ENCODE results near the gene KCTD10. TPM values are rescaled to one million over a fixed set of nuclear protein-coding genes. Genes with fewer than 3 reads are reported as not detected.
"Not testable (repeated sequence)": the region's sequence is repeated elsewhere in the genome, so short reads cannot be mapped to it uniquely, and the experiment has no call there.

The KCTD10 gene
- total and polyA plus RNA-seq, 10 of the 15 experiments (the other 5 are each of a cell fraction or from before 2014, with no cell fraction given) = 5.6 to 52.0 (median 34.2) TPM

DNA sequence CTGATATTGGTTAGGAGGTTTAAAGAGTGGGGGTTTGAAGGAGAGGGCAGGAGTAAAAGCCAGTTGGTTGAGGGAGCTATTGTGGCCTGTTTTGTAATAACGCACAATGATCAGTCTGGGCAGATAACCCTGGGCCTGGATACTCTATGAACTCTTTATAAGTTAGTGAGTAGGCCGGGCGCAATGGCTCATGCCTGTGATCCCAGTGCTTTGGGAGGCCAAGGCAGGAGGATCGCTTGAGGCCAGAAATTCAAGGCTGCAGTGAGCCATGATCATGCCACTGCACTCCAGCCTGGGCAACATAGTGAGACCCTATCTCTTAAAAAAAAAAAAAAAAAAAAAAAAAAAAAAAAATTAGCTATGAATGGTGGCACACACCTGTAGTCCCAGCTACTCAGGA, 71.0 kb downstream of the KCTD10 start:
- ATAC-seq; H3K9me3 ChIP-seq (replicated peaks; ENCODE audit: control insufficient read depth, insufficient read depth, low read length): not testable (repeated sequence)

DNA sequence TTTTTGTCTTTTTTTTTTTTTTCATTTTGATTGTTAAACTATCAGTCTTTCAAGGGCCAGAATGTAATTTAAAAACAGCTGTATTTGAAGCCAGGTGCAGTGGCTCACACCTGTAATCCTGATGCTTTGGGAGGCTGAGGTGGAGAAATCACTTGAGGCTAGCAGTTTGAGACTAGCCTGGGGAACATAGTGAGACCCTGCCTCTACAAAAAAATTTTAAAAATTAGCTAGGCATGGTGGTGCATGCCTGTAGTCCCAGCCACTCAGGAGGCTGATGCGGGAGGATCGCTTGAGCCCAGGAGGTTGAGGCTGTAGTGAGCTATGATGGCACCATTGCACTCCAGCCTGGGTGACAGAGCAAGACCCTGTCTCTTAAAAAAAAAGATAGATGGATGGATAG, 72.3 kb downstream of the KCTD10 start:
- H3K4me3 ChIP-seq; H3K4me2 ChIP-seq (ENCODE audit: control insufficient read depth, insufficient read depth); H3K9me3 ChIP-seq (replicated peaks; ENCODE audit: control insufficient read depth, insufficient read depth, low read length); intact Hi-C loops (cut with micrococcal nuclease; ENCODE audit: unreplicated experiment); in situ Hi-C loops (cut with MboI); DNase-seq (ENCODE audit: low read depth, low spot score); POLR2A ChIA-PET; ATAC-seq; H3K27ac ChIP-seq (ENCODE audit: control insufficient read depth, insufficient read depth); SMC1A ChIA-PET (ENCODE audit: uncharacterized antibody, unreplicated experiment); H3K79me2 ChIP-seq (ENCODE audit: control insufficient read depth, insufficient read depth, low read length); RAD21 ChIA-PET (ENCODE audit: unreplicated experiment); BruUV-seq (replicated peaks); H2AFZ ChIP-seq (ENCODE audit: control insufficient read depth, low read depth, low read length); H4K20me1 ChIP-seq (ENCODE audit: control insufficient read depth, insufficient read depth); FAIRE-seq; H3K27me3 ChIP-seq (replicated peaks in 1 of 2; ENCODE audit: control insufficient read depth in 2 of 2, insufficient read depth in 2 of 2, low read length in 1 of 2); H3K9ac ChIP-seq (ENCODE audit: control insufficient read depth, insufficient read depth, low read length); H3K36me3 ChIP-seq (ENCODE audit: control insufficient read depth in 2 of 2, insufficient read depth in 2 of 2, low read length in 1 of 2); H3K4me1 ChIP-seq (ENCODE audit: control insufficient read depth, insufficient read depth, low read length): not testable (repeated sequence)
- 100% methylated on average over 2 of the region's 2 CpGs for WGBS (ENCODE audit: insufficient coverage, insufficient replicate concordance, low lambda C conversion rate, missing lambda C conversion rate)
- CTCF ChIA-PET = interaction anchor here (4.2 kb wide), 1 partner anchor 11 kb away, joined by 11 read pairs; no protein-coding TSS in a partner anchor

More for the DNA sequence above, 71.0 kb downstream of the KCTD10 start:
- H4K20me1 ChIP-seq (ENCODE audit: control insufficient read depth, insufficient read depth); intact Hi-C loops (cut with micrococcal nuclease; ENCODE audit: unreplicated experiment); in situ Hi-C loops (cut with MboI); H3K27me3 ChIP-seq (replicated peaks in 1 of 2; ENCODE audit: control insufficient read depth in 2 of 2, insufficient read depth in 2 of 2, low read length in 1 of 2); H3K79me2 ChIP-seq (ENCODE audit: control insufficient read depth, insufficient read depth, low read length); DNase-seq (ENCODE audit: low read depth, low spot score); H3K27ac ChIP-seq (ENCODE audit: control insufficient read depth, insufficient read depth); H2AFZ ChIP-seq (ENCODE audit: control insufficient read depth, low read depth, low read length); POLR2A ChIA-PET; FAIRE-seq; H3K36me3 ChIP-seq (ENCODE audit: control insufficient read depth in 2 of 2, insufficient read depth in 2 of 2, low read length in 1 of 2); H3K4me3 ChIP-seq; BruUV-seq (replicated peaks); SMC1A ChIA-PET (ENCODE audit: uncharacterized antibody, unreplicated experiment); H3K4me2 ChIP-seq (ENCODE audit: control insufficient read depth, insufficient read depth); H3K9ac ChIP-seq (ENCODE audit: control insufficient read depth, insufficient read depth, low read length); H3K4me1 ChIP-seq (ENCODE audit: control insufficient read depth, insufficient read depth, low read length); RAD21 ChIA-PET (ENCODE audit: unreplicated experiment): not testable (repeated sequence)
- WGBS (ENCODE audit: insufficient coverage, insufficient replicate concordance, low lambda C conversion rate, missing lambda C conversion rate) = 74% methylated on average over 4 of the region's 4 CpGs
- CTCF ChIA-PET = interaction anchor here (1.6 to 4.2 kb wide), 2 partner anchors 12 to 22 kb away, joined by 5 to 11 read pairs; no protein-coding TSS in a partner anchor

Other genes starting within 250 kb of the KCTD10 start
- gene FOXN4, start 168.0 kb downstream of the KCTD10 start, total RNA-seq (2014; rRNA removed) = not detected in 2 replicates
- gene FOXN4, start 168.0 kb downstream of the KCTD10 start, total RNA-seq (2014; rRNA removed; fragmentation: Illumina TruSeq; extraction: Trizol) = not detected in 2 replicates
- gene FOXN4, start 168.0 kb downstream of the KCTD10 start, total RNA-seq (2021) = not detected in 2 replicates
- gene FOXN4, start 168.0 kb downstream of the KCTD10 start, polyA plus RNA-seq (2011; rRNA removed) = not detected in 2 replicates
- not detected in 2 replicates for gene FOXN4, start 168.0 kb downstream of the KCTD10 start, polyA plus RNA-seq (2014; fragmentation: Illumina TruSeq; extraction: Trizol)
- not detected for gene FOXN4, start 168.0 kb downstream of the KCTD10 start, polyA plus RNA-seq (2014; fragmentation: Nextera tagmentation; extraction: Ambion mirVana)
- gene FOXN4, start 168.0 kb downstream of the KCTD10 start, polyA plus RNA-seq (2014; rRNA removed) = not detected in 2 replicates
- gene FOXN4, start 168.0 kb downstream of the KCTD10 start, polyA plus RNA-seq (2016; fragmentation: Nextera tagmentation; extraction: Ambion mirVana) = not detected
- gene MYO1H, start 129.4 kb downstream of the KCTD10 start, total RNA-seq (2014; rRNA removed) = not detected in 2 replicates
- not detected in 2 replicates for gene MYO1H, start 129.4 kb downstream of the KCTD10 start, total RNA-seq (2014; rRNA removed; fragmentation: Illumina TruSeq; extraction: Trizol)
- gene MYO1H, start 129.4 kb downstream of the KCTD10 start, total RNA-seq (2021) = not detected in 2 replicates
- gene MYO1H, start 129.4 kb downstream of the KCTD10 start, polyA plus RNA-seq (2011; rRNA removed) = not detected in 2 replicates
- gene MYO1H, start 129.4 kb downstream of the KCTD10 start, polyA plus RNA-seq (2014; fragmentation: Illumina TruSeq; extraction: Trizol) = not detected in 2 replicates
- under 1 TPM in 1 of 2 experiments, not detected in 1; 0.05 TPM for gene MYO1H, start 129.4 kb downstream of the KCTD10 start, polyA plus RNA-seq (2014; fragmentation: Nextera tagmentation; extraction: Ambion mirVana)
- 0.03 TPM in 1 of 2 replicates, not detected in the other for gene MYO1H, start 129.4 kb downstream of the KCTD10 start, polyA plus RNA-seq (2014; rRNA removed)
- not detected for gene MYO1H, start 129.4 kb downstream of the KCTD10 start, polyA plus RNA-seq (2016; fragmentation: Nextera tagmentation; extraction: Ambion mirVana)
- 16.2 and 16.6 TPM in 2 replicates for gene UBE3B, start 334 bp upstream of the KCTD10 start, total RNA-seq (2014; rRNA removed)
- 11.1 and 11.3 TPM in 2 replicates for gene UBE3B, start 334 bp upstream of the KCTD10 start, total RNA-seq (2014; rRNA removed; fragmentation: Illumina TruSeq; extraction: Trizol)
- 17.4 and 19.1 TPM in 2 replicates for gene UBE3B, start 334 bp upstream of the KCTD10 start, total RNA-seq (2021)
- 17.2 and 22.2 TPM in 2 replicates for gene UBE3B, start 334 bp upstream of the KCTD10 start, polyA plus RNA-seq (2011; rRNA removed)
- gene UBE3B, start 334 bp upstream of the KCTD10 start, polyA plus RNA-seq (2014; fragmentation: Illumina TruSeq; extraction: Trizol) = 12.9 and 13.7 TPM in 2 replicates
- gene UBE3B, start 334 bp upstream of the KCTD10 start, polyA plus RNA-seq (2014; fragmentation: Nextera tagmentation; extraction: Ambion mirVana) = 1 to 10 TPM; 7.4 to 7.7 TPM
- gene UBE3B, start 334 bp upstream of the KCTD10 start, polyA plus RNA-seq (2014; rRNA removed) = 17.5 and 19.6 TPM in 2 replicates
- gene UBE3B, start 334 bp upstream of the KCTD10 start, polyA plus RNA-seq (2016; fragmentation: Nextera tagmentation; extraction: Ambion mirVana) = 10 to 100 TPM; 21.9 to 25.3 TPM
- gene MMAB, start 96.2 kb upstream of the KCTD10 start, total RNA-seq (2014; rRNA removed) = 47.1 and 49.6 TPM in 2 replicates
- 41.4 TPM in 2 replicates for gene MMAB, start 96.2 kb upstream of the KCTD10 start, total RNA-seq (2014; rRNA removed; fragmentation: Illumina TruSeq; extraction: Trizol)
- gene MMAB, start 96.2 kb upstream of the KCTD10 start, total RNA-seq (2021) = 51.7 and 59.3 TPM in 2 replicates
- 43.2 and 43.9 TPM in 2 replicates for gene MMAB, start 96.2 kb upstream of the KCTD10 start, polyA plus RNA-seq (2011; rRNA removed)
- gene MMAB, start 96.2 kb upstream of the KCTD10 start, polyA plus RNA-seq (2014; fragmentation: Illumina TruSeq; extraction: Trizol) = 9.6 and 22.5 TPM in 2 replicates
- gene MMAB, start 96.2 kb upstream of the KCTD10 start, polyA plus RNA-seq (2014; fragmentation: Nextera tagmentation; extraction: Ambion mirVana) = 10 to 100 TPM; 10.6 to 28.6 TPM
- 55.2 and 56.1 TPM in 2 replicates for gene MMAB, start 96.2 kb upstream of the KCTD10 start, polyA plus RNA-seq (2014; rRNA removed)
- 10 to 100 TPM; 61.4 to 65.3 TPM for gene MMAB, start 96.2 kb upstream of the KCTD10 start, polyA plus RNA-seq (2016; fragmentation: Nextera tagmentation; extraction: Ambion mirVana)
- 46.5 and 46.7 TPM in 2 replicates for gene MVK, start 96.5 kb upstream of the KCTD10 start, total RNA-seq (2014; rRNA removed)
- 23.5 and 24.6 TPM in 2 replicates for gene MVK, start 96.5 kb upstream of the KCTD10 start, total RNA-seq (2014; rRNA removed; fragmentation: Illumina TruSeq; extraction: Trizol)
- 43.3 and 45.0 TPM in 2 replicates for gene MVK, start 96.5 kb upstream of the KCTD10 start, total RNA-seq (2021)
- gene MVK, start 96.5 kb upstream of the KCTD10 start, polyA plus RNA-seq (2011; rRNA removed) = 20.6 and 31.4 TPM in 2 replicates
- 13.9 and 23.6 TPM in 2 replicates for gene MVK, start 96.5 kb upstream of the KCTD10 start, polyA plus RNA-seq (2014; fragmentation: Illumina TruSeq; extraction: Trizol)
- gene MVK, start 96.5 kb upstream of the KCTD10 start, polyA plus RNA-seq (2014; fragmentation: Nextera tagmentation; extraction: Ambion mirVana) = 1 to 10 TPM in 1 of 2 experiments, under 1 TPM in 1; 0.24 to 2.8 TPM
- gene MVK, start 96.5 kb upstream of the KCTD10 start, polyA plus RNA-seq (2014; rRNA removed) = 43.0 and 49.5 TPM in 2 replicates
- 10 to 100 TPM; 32.3 to 33.8 TPM for gene MVK, start 96.5 kb upstream of the KCTD10 start, polyA plus RNA-seq (2016; fragmentation: Nextera tagmentation; extraction: Ambion mirVana)
- 0.05 and 0.28 TPM in 2 replicates for gene FAM222A, start 236.5 kb upstream of the KCTD10 start, total RNA-seq (2014; rRNA removed)
- gene FAM222A, start 236.5 kb upstream of the KCTD10 start, total RNA-seq (2014; rRNA removed; fragmentation: Illumina TruSeq; extraction: Trizol) = 0.09 TPM in 1 of 2 replicates, not detected in the other
- gene FAM222A, start 236.5 kb upstream of the KCTD10 start, total RNA-seq (2021) = 0.37 and 0.49 TPM in 2 replicates
- gene FAM222A, start 236.5 kb upstream of the KCTD10 start, polyA plus RNA-seq (2011; rRNA removed) = 0.06 and 0.14 TPM in 2 replicates
- gene FAM222A, start 236.5 kb upstream of the KCTD10 start, polyA plus RNA-seq (2014; fragmentation: Illumina TruSeq; extraction: Trizol) = 0.06 TPM in 1 of 2 replicates, not detected in the other
- under 1 TPM in 1 of 2 experiments, not detected in 1; 0.04 TPM for gene FAM222A, start 236.5 kb upstream of the KCTD10 start, polyA plus RNA-seq (2014; fragmentation: Nextera tagmentation; extraction: Ambion mirVana)
- gene FAM222A, start 236.5 kb upstream of the KCTD10 start, polyA plus RNA-seq (2014; rRNA removed) = 0.04 and 0.38 TPM in 2 replicates
- not detected for gene FAM222A, start 236.5 kb upstream of the KCTD10 start, polyA plus RNA-seq (2016; fragmentation: Nextera tagmentation; extraction: Ambion mirVana)